Panc1 (cell line): ENCODE measurements around the gene ZDHHC13. TPM values are rescaled to one million over a fixed set of nuclear protein-coding genes. Genes with fewer than 3 reads are reported as not detected.

Experiments
- ATAC-seq: fragments of 200-7000 bp; cut with Tn5 transposase; 2 replicates; pipeline ENCODE4 v1.9.1; 2020; ENCODE audit warnings: mild to moderate bottlenecking, moderate library complexity
- BruUV-seq: library from RNA; stranded (reverse); fragments of 400-500 nt; replicated peaks from 2 replicates; lab custom pipeline; 2021; lab: Mats Ljungman, UMichigan
- CTCF ChIA-PET: fragments of 300-600 bp; sonication (Branson Sonifier 250); formaldehyde crosslinking; loops from one replicate; lab custom pipeline; 2022; ENCODE audit warnings: antibody characterized with exemption; lab: Charles Lee
- POLR2A ChIA-PET: fragments of 300-600 bp; sonication (Branson Sonifier 250); formaldehyde crosslinking; loops from one replicate; lab custom pipeline; 2022; ENCODE audit warnings: antibody characterized with exemption; lab: Charles Lee
- DNase-seq: peaks from one replicate; pipeline ENCODE4 v3.0.0-alpha.2; 2010; ENCODE audit warnings: low read depth, low spot score
- H3K27ac ChIP-seq: 2 replicates; pipeline ENCODE4 v1.5.1; 2011; ENCODE audit warnings: mild to moderate bottlenecking, low read length, inconsistent platforms
- H3K27me3 ChIP-seq: fragments of 200-500 bp; sonication (Bioruptor generic); 2 replicates; pipeline ENCODE4 v1.6.0; 2014; ENCODE audit warnings: low read length, inconsistent platforms; ENCODE audit not compliant: control insufficient read depth, insufficient read depth
- H3K36me3 ChIP-seq: fragments of 200-500 bp; sonication (Bioruptor generic); 2 replicates; pipeline ENCODE4 v1.5.1; 2014; ENCODE audit warnings: inconsistent platforms, mild to moderate bottlenecking, low read length, moderate library complexity; ENCODE audit not compliant: control insufficient read depth, insufficient read depth
- H3K4me1 ChIP-seq: 2 replicates; pipeline ENCODE4 v1.5.1; 2011; ENCODE audit warnings: inconsistent platforms, mild to moderate bottlenecking, low read length, moderate library complexity; ENCODE audit not compliant: control insufficient read depth, insufficient read depth
- H3K4me3 ChIP-seq, 2 experiments: 2 replicates each; pipeline ENCODE4 v1.5.1; 2011 to 2012; ENCODE audit warnings: low read depth in 2 of 2, low read length in 2 of 2, mild to moderate bottlenecking in 2 of 2, inconsistent platforms in 1 of 2, moderate library complexity in 1 of 2
- H3K9me3 ChIP-seq: fragments of 200-500 bp; sonication (Bioruptor generic); 2 replicates; pipeline ENCODE4 v1.5.1; 2014; ENCODE audit warnings: low read depth, mild to moderate bottlenecking, inconsistent platforms, low read length, moderate library complexity; ENCODE audit not compliant: control insufficient read depth, insufficient read depth
- CTCF ChIP-seq: fragments of 450-650 bp; IDR thresholded peaks from 2 replicates; pipeline ENCODE4 v1.5.1; 2017; ENCODE audit warnings: mild to moderate bottlenecking
- POLR2AphosphoS5 ChIP-seq: IDR thresholded peaks from 2 replicates; pipeline ENCODE4 v1.6.1; 2012; ENCODE audit warnings: mild to moderate bottlenecking, low read depth, low read length, moderate library complexity
- REST ChIP-seq, 2 experiments: IDR thresholded peaks; 2 replicates each; pipeline ENCODE4 v1.6.1; 2011 to 2012; ENCODE audit warnings: low read depth in 2 of 2, control low read depth in 1 of 2, low read length in 1 of 2, mild to moderate bottlenecking in 1 of 2, moderate library complexity in 1 of 2; ENCODE audit not compliant: insufficient read depth in 1 of 2
- SIN3A ChIP-seq: IDR thresholded peaks from 2 replicates; pipeline ENCODE4 v1.6.1; 2012; ENCODE audit warnings: low read depth, mild to moderate bottlenecking, low read length, moderate library complexity, borderline replicate concordance; ENCODE audit not compliant: insufficient read depth
- TCF7L2 ChIP-seq: IDR thresholded peaks from 2 replicates; pipeline ENCODE4 v1.6.1; 2011; ENCODE audit warnings: mild to moderate bottlenecking, low read depth, low read length, inconsistent platforms
- in situ Hi-C: cut with HindIII; loops from 2 replicates; pipeline ENCODE4 v1.10.0; 2016; ENCODE audit warnings: low sequenced_read_pairs, low pct_unique_long_range_greater_than_20kb
- intact Hi-C: fragments of 100-400 bp; cut with micrococcal nuclease; formaldehyde crosslinking; loops from one replicate; pipeline ENCODE4 v1.10.0; 2022; ENCODE audit not compliant: unreplicated experiment
- total RNA-seq: library from RNA; stranded (reverse); gene quantifications from one replicate; pipeline ENCODE4 v1.2.1, GENCODE V29; 2021; ENCODE audit not compliant: unreplicated experiment

Gene ZDHHC13
- total RNA-seq, 1 experiment from 2014 or later: 24.3 TPM

- H3K4me1 ChIP-seq: no peaks in the 10 kb centered on the region; the same call in 1 of the 2 replicates
- no peak for DNase-seq
- TF ChIP-seq REST (IDR thresholded peaks at IDR 0.05; ENCODE audit: insufficient read depth in 1 of 2, low read depth in 2 of 2, low read length in 1 of 2) (no peak), POLR2AphosphoS5 (no peak), SIN3A (no peak), TCF7L2 (no peak), CTCF (no peak)
- POLR2A ChIA-PET: no interaction called here
- H3K36me3 ChIP-seq: no peaks in the 10 kb centered on the region
- H3K27ac ChIP-seq: no peak overlapping the region
- in situ Hi-C loops: no loop called here
- ATAC-seq: no peak
- no TSS peak for BruUV-seq
- CTCF ChIA-PET: no interaction called here
- intact Hi-C loops: no loop called here
- no peak overlapping the region for H3K4me3 ChIP-seq
- H3K27me3 ChIP-seq: peaks cover 5% of the 10 kb centered on the region; the same call in 1 of the 2 replicates
- H3K9me3 ChIP-seq: no peaks in the 10 kb centered on the region
Measured at GRCh38 chr11:19083166-19083565, 33.8 kb upstream of the ZDHHC13 start.

GRCh38 chr11:19084661-19085315 is 32.2 kb upstream of the ZDHHC13 start:
- no peaks in the 10 kb centered on the region for H3K36me3 ChIP-seq
- H3K9me3 ChIP-seq: no peaks in the 10 kb centered on the region
- TF ChIP-seq REST (IDR thresholded peaks at IDR 0.05; ENCODE audit: insufficient read depth in 1 of 2, low read depth in 2 of 2, low read length in 1 of 2) (no peak), POLR2AphosphoS5 (no peak), TCF7L2 (no peak), CTCF (no peak), SIN3A (no peak)
- H3K27ac ChIP-seq: no peak overlapping the region
- DNase-seq (no peak), ATAC-seq (no peak)
- ChIA-PET CTCF (no interaction called here), POLR2A (no interaction called here)
- H3K4me3 ChIP-seq: no peak overlapping the region
- BruUV-seq: no TSS peak
- in situ Hi-C loops: no loop called here
- no peaks in the 10 kb centered on the region; the same call in 1 of the 2 replicates for H3K27me3 ChIP-seq
- intact Hi-C loops: no loop called here
- H3K4me1 ChIP-seq: no peaks in the 10 kb centered on the region; the same call in 1 of the 2 replicates
